Kidney epithelial cell (primary cell): ENCODE results near the gene EML2. TPM values are rescaled to one million over a fixed set of nuclear protein-coding genes. Genes with fewer than 3 reads are reported as not detected.
A peak's percentile ranks its signal among the peaks of the same experiment; 100 is the strongest.
"Not testable (repeated sequence)": the region's sequence is repeated elsewhere in the genome, so short reads cannot be mapped to it uniquely, and the experiment has no call there.

Source experiments
- DNase-seq: peaks from one replicate; pipeline ENCODE4 v3.0.0-alpha.2; 2010; ENCODE audit warnings: low read depth
- H3K27me3 ChIP-seq: 2 replicates; pipeline ENCODE4 v1.6.0; 2011; ENCODE audit warnings: low read length; ENCODE audit not compliant: control insufficient read depth, insufficient read depth
- H3K36me3 ChIP-seq: 2 replicates; pipeline ENCODE4 v1.5.1; 2011; ENCODE audit warnings: low read length; ENCODE audit not compliant: control insufficient read depth, insufficient read depth
- H3K4me3 ChIP-seq: 2 replicates; pipeline ENCODE4 v1.5.1; 2011; ENCODE audit warnings: low read depth, mild to moderate bottlenecking, control low read depth, low read length
- CTCF ChIP-seq: IDR thresholded peaks from 2 replicates; pipeline ENCODE4 v1.5.1; 2011; ENCODE audit warnings: mild to moderate bottlenecking, moderate library complexity, low read length, control low read depth, inconsistent platforms; ENCODE audit not compliant: insufficient read depth, poor library complexity, severe bottlenecking
- total RNA-seq: library from RNA; depleted of rRNA; stranded (reverse); fragments of >200 nt; gene quantifications from 2 replicates; pipeline ENCODE4 v1.2.3, GENCODE V29; 2015

Gene EML2
- total RNA-seq, 1 donor from 2014 or later: 30.7 TPM

- Histone ChIP-seq H3K4me3 (no peak overlapping the region), H3K36me3 (peaks cover 6% of the 10 kb centered on the region), H3K27me3 (no peaks in the 10 kb centered on the region)
- TF ChIP-seq CTCF: no peak
- DNase-seq: no peak
Measured at GRCh38 chr19:45616704-45617017, 22.5 kb downstream of the EML2 start.

- DNase-seq: peak; percentile 69
- Histone ChIP-seq H3K27me3 (no peaks in the 10 kb centered on the region), H3K36me3 (peaks cover 6% of the 10 kb centered on the region), H3K4me3 (no peak overlapping the region)
- TF ChIP-seq CTCF: no peak
Measured at GRCh38 chr19:45615795-45616703, 23.1 kb downstream of the EML2 start.

- H3K4me3 ChIP-seq, H3K27me3 ChIP-seq, H3K36me3 ChIP-seq, DNase-seq: not testable (repeated sequence)
Measured at GRCh38 chr19:45615056-45615455, 24.1 kb downstream of the EML2 start.

- no peaks in the 10 kb centered on the region for H3K27me3 ChIP-seq
- no peak for TF ChIP-seq CTCF
- peak; percentile 92 for DNase-seq
- H3K36me3 ChIP-seq: peaks cover 6% of the 10 kb centered on the region
- H3K4me3 ChIP-seq: no peak overlapping the region
Measured at GRCh38 chr19:45613926-45614725, 25.1 kb downstream of the EML2 start.

- no peak for TF ChIP-seq CTCF
- Histone ChIP-seq H3K27me3 (no peaks in the 10 kb centered on the region), H3K36me3 (peaks cover 3% of the 10 kb centered on the region), H3K4me3 (no peak overlapping the region)
- no peak for DNase-seq
Measured at GRCh38 chr19:45608948-45609347, 30.2 kb downstream of the EML2 start.

GRCh38 chr19:45607071-45608029 lies 31.8 kb downstream of the EML2 start:
- TF ChIP-seq CTCF: peak; percentile 93
- H3K4me3 ChIP-seq: no peak overlapping the region
- no peak for DNase-seq

More at GRCh38 chr19:45607071-45608029, 31.8 kb downstream of the EML2 start:
- no peaks in the 10 kb centered on the region for H3K36me3 ChIP-seq
- H3K27me3 ChIP-seq: peaks cover 6% of the 10 kb centered on the region
